GM23338 (cell line): Measurements from ENCODE around the gene SMIM15. TPM values are rescaled to one million over a fixed set of nuclear protein-coding genes. Genes with fewer than 3 reads are reported as not detected.

Experiments
- EZH2 ChIP-seq: fragments of 200-600 bp; sonication (generic); IDR thresholded peaks from one replicate; pipeline ENCODE4 v1.8.0; 2017; ENCODE audit warnings: antibody characterized with exemption, mild to moderate bottlenecking, low read depth; ENCODE audit not compliant: unreplicated experiment
- EZH2phosphoT487 ChIP-seq: fragments of 200-600 bp; sonication (generic); IDR thresholded peaks from one replicate; pipeline ENCODE4 v1.8.1; 2018; ENCODE audit warnings: antibody characterized with exemption; ENCODE audit not compliant: unreplicated experiment
- NANOG ChIP-seq: IDR thresholded peaks from 2 replicates; pipeline ENCODE4 v1.6.1; 2016; ENCODE audit warnings: antibody characterized with exemption, borderline replicate concordance
- REST ChIP-seq: IDR thresholded peaks from one replicate; pipeline ENCODE4 v1.6.1; 2018; ENCODE audit warnings: antibody characterized with exemption; ENCODE audit not compliant: unreplicated experiment
- STAT1 ChIP-seq: IDR thresholded peaks from one replicate; pipeline ENCODE4 v1.6.1; 2016; ENCODE audit warnings: antibody characterized with exemption; ENCODE audit not compliant: unreplicated experiment
- ZNF114 ChIP-seq: fragments of 250-450 bp; sonication (Bioruptor Pico); IDR thresholded peaks from 2 replicates; pipeline ENCODE4 v1.5.0; 2020; ENCODE audit warnings: mild to moderate bottlenecking, moderate library complexity
- ZNF462 ChIP-seq: fragments of 250-450 bp; sonication (Bioruptor Pico); IDR thresholded peaks from 2 replicates; pipeline ENCODE4 v1.5.0; 2020; ENCODE audit warnings: mild to moderate bottlenecking, moderate library complexity
- polyA plus RNA-seq: library from polyadenylated mRNA; unstranded; fragments of >200 nt; fragmentation: Nextera tagmentation; extraction: Ambion mirVana; gene quantifications from 2 replicates; pipeline ENCODE4 v1.2.1, GENCODE V29; 2016
- total RNA-seq: library from RNA; depleted of rRNA; stranded (reverse); fragments of >200 nt; shearing (Covaris generic); gene quantifications from 2 replicates; pipeline ENCODE4 v1.2.3, GENCODE V29; 2014
- TF ChIP-seq, protein P1 (sequence below), 2 experiments: fragments of 200-600 bp in 1 of 2; sonication (generic) in 1 of 2; conservative IDR thresholded peaks; 2 replicates each; pipeline versions ENCODE4 v1.5.1 to v1.6.1; 2016 to 2017; ENCODE audit warnings: antibody characterized with exemption in 2 of 2, low read depth in 2 of 2, mild to moderate bottlenecking in 2 of 2, moderate library complexity in 1 of 2

The SMIM15 gene
- total and polyA plus RNA-seq, 2 experiments from 2014 or later, result 33.4 to 53.9 TPM

GRCh38 chr5:61176631-61177030 is 14.4 kb upstream of the SMIM15 start (continued):
- no peak for TF ChIP-seq ZNF462
- TF ChIP-seq EZH2, result no peak
- no peak for TF ChIP-seq NANOG
- no peak for TF ChIP-seq EZH2phosphoT487
- no peak for TF ChIP-seq REST
- TF ChIP-seq STAT1, result no peak
- no peak for TF ChIP-seq ZNF114 (CRISPR knock-in tag)
- TF ChIP-seq, protein P1, sequence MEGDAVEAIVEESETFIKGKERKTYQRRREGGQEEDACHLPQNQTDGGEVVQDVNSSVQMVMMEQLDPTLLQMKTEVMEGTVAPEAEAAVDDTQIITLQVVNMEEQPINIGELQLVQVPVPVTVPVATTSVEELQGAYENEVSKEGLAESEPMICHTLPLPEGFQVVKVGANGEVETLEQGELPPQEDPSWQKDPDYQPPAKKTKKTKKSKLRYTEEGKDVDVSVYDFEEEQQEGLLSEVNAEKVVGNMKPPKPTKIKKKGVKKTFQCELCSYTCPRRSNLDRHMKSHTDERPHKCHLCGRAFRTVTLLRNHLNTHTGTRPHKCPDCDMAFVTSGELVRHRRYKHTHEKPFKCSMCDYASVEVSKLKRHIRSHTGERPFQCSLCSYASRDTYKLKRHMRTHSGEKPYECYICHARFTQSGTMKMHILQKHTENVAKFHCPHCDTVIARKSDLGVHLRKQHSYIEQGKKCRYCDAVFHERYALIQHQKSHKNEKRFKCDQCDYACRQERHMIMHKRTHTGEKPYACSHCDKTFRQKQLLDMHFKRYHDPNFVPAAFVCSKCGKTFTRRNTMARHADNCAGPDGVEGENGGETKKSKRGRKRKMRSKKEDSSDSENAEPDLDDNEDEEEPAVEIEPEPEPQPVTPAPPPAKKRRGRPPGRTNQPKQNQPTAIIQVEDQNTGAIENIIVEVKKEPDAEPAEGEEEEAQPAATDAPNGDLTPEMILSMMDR (conservative IDR thresholded peaks at IDR 0.05; ENCODE audit: low read depth in 2 of 2), result no peak
